K562 (cell line): ENCODE results near the gene QKI. TPM values are rescaled to one million over a fixed set of nuclear protein-coding genes. Genes with fewer than 3 reads are reported as not detected.

Experiments
- ATAC-seq: fragments of 200-7000 bp; cut with Tn5 transposase; 3 replicates; pipeline ENCODE4 v1.9.1; 2020; ENCODE audit warnings: moderate library complexity
- BruUV-seq: library from RNA; stranded (reverse); fragments of 400-500 nt; replicated peaks from 2 replicates; lab custom pipeline; 2021; lab: Mats Ljungman, UMichigan
- CTCF ChIA-PET: fragments of 300-600 bp; formaldehyde crosslinking; extraction: SDS; loops from one replicate; lab custom pipeline; 2021; ENCODE audit warnings: low intra/inter-chr PET ratio; lab: Yijun Ruan, JAX
- POLR2A ChIA-PET: fragments of 300-600, 350-650 bp; sonication (Branson Sonifier 250); formaldehyde crosslinking; extraction: SDS; loops from one replicate; lab custom pipeline; 2021; ENCODE audit warnings: antibody characterized with exemption, inconsistent platforms; lab: Yijun Ruan, JAX
- DNase-seq, 4 experiments: peaks; one replicate each; pipeline versions ENCODE4 v3.0.0 to v3.0.0-alpha.2; 2011 to 2018; ENCODE audit warnings: low spot score in 3 of 4, mixed read lengths in 3 of 4; ENCODE audit errors: extremely low read depth in 1 of 4
- FAIRE-seq: peaks from 2 replicates; lab custom pipeline; 2011; peaks lifted over from hg19 to GRCh38; lab: Jason Lieb, UNC
- H2AFZ ChIP-seq: 2 replicates; pipeline ENCODE4 v1.6.0; 2011; ENCODE audit warnings: low read depth, low read length, control low read depth, inconsistent platforms
- H3K27ac ChIP-seq: fragments of 200-600 bp; 3 replicates; pipeline ENCODE4 v1.8.0; 2011; ENCODE audit warnings: low read depth, mild to moderate bottlenecking, control low read depth, inconsistent platforms, low read length, moderate library complexity, mixed read lengths; ENCODE audit errors: extremely low read depth
- H3K27me3 ChIP-seq, 2 experiments: fragments of 300-600 bp in 1 of 2; 2 replicates in 1 of 2; 3 replicates in 1 of 2; pipeline versions ENCODE4 v1.6.0 to v1.8.0; 2011; ENCODE audit warnings: inconsistent platforms in 2 of 2, low read length in 2 of 2, mild to moderate bottlenecking in 1 of 2, mixed read lengths in 1 of 2, moderate library complexity in 1 of 2; ENCODE audit not compliant: control insufficient read depth in 2 of 2, insufficient read depth in 2 of 2
- H3K36me3 ChIP-seq: fragments of 300-600 bp; 3 replicates; pipeline ENCODE4 v1.8.0; 2011; ENCODE audit warnings: mild to moderate bottlenecking, low read length, inconsistent platforms; ENCODE audit not compliant: control insufficient read depth, insufficient read depth
- H3K4me1 ChIP-seq, 2 experiments: fragments of 200-600 bp in 1 of 2; replicated peaks in 1 of 2; 2 replicates in 1 of 2; 3 replicates in 1 of 2; pipeline versions ENCODE4 v1.5.1 to v1.8.0; 2011; ENCODE audit warnings: inconsistent platforms in 2 of 2, low read length in 2 of 2, mild to moderate bottlenecking in 1 of 2, mixed read lengths in 1 of 2, moderate library complexity in 1 of 2; ENCODE audit not compliant: control insufficient read depth in 2 of 2, insufficient read depth in 2 of 2
- H3K4me2 ChIP-seq: 2 replicates; pipeline ENCODE4 v1.6.1; 2011; ENCODE audit warnings: low read length, control low read depth, inconsistent platforms, mixed read lengths; ENCODE audit not compliant: insufficient read depth
- H3K4me3 ChIP-seq: fragments of 200-600 bp; sonication (generic), shearing (Covaris generic); 2 replicates; pipeline ENCODE4 v1.5.1; 2016; ENCODE audit warnings: control low read depth, inconsistent platforms
- H3K79me2 ChIP-seq: fragments of 200-600 bp; 3 replicates; pipeline ENCODE4 v1.8.0; 2011; ENCODE audit warnings: low read length, inconsistent platforms; ENCODE audit not compliant: control insufficient read depth, insufficient read depth
- H3K9ac ChIP-seq, 2 experiments: 2 replicates each; pipeline versions ENCODE4 v1.6.0 to v1.6.1; 2011; ENCODE audit warnings: low read depth in 2 of 2, low read length in 2 of 2, control low read depth in 1 of 2, inconsistent platforms in 1 of 2, mild to moderate bottlenecking in 1 of 2, mixed read lengths in 1 of 2; ENCODE audit not compliant: insufficient read depth in 1 of 2
- H3K9me1 ChIP-seq: one replicate; pipeline ENCODE4 v1.6.0; 2011; ENCODE audit warnings: inconsistent platforms, mild to moderate bottlenecking, low read length, moderate library complexity; ENCODE audit not compliant: control insufficient read depth, insufficient read depth
- H3K9me3 ChIP-seq: replicated peaks from 2 replicates; pipeline ENCODE4 v1.5.1; 2011; ENCODE audit warnings: low read depth, low read length, inconsistent platforms; ENCODE audit not compliant: control insufficient read depth, insufficient read depth
- H4K20me1 ChIP-seq: replicated peaks from 2 replicates; pipeline ENCODE4 v1.6.1; 2011; ENCODE audit warnings: low read length, inconsistent platforms, mixed read lengths; ENCODE audit not compliant: control insufficient read depth, insufficient read depth
- HDAC6 ChIP-seq: IDR thresholded peaks from 2 replicates; pipeline ENCODE4 v1.6.1; 2012; ENCODE audit warnings: low read depth, mild to moderate bottlenecking, control low read depth, inconsistent platforms, low read length, moderate library complexity
- MEF2A ChIP-seq: IDR thresholded peaks from 2 replicates; pipeline ENCODE4 v1.6.1; 2011; ENCODE audit warnings: low read depth, mild to moderate bottlenecking, low read length, moderate library complexity; ENCODE audit not compliant: control insufficient read depth
- MITF ChIP-seq: IDR thresholded peaks from 2 replicates; pipeline ENCODE4 v1.6.1; 2014; ENCODE audit warnings: antibody characterized with exemption
- PHB2 ChIP-seq: fragments of 450-650 bp; IDR thresholded peaks from 2 replicates; pipeline ENCODE4 v1.6.1; 2017; ENCODE audit warnings: low read depth
- POLR2H ChIP-seq: IDR thresholded peaks from 2 replicates; pipeline ENCODE4 v1.6.1; 2016; ENCODE audit warnings: missing genetic modification characterization, low read depth, mild to moderate bottlenecking, control low read depth, missing compliant biosample characterization, moderate library complexity
- RBM15 ChIP-seq: fragments of 200-400 bp; formaldehyde crosslinking; IDR thresholded peaks from 2 replicates; pipeline ENCODE4 v1.6.1; 2018; ENCODE audit warnings: mild to moderate bottlenecking, low read length, moderate library complexity; ENCODE audit not compliant: insufficient read depth
- RNF2 ChIP-seq: sonication (generic); IDR thresholded peaks from 2 replicates; pipeline ENCODE4 v1.6.1; 2016
- SMARCA5 ChIP-seq: fragments of 450-650 bp; IDR thresholded peaks from 2 replicates; pipeline ENCODE4 v1.6.1; 2016
- SMC3 ChIP-seq: conservative IDR thresholded peaks from 2 replicates; pipeline ENCODE4 v1.6.1; 2011; ENCODE audit warnings: low read depth, low read length, improper control_type of control experiment; ENCODE audit not compliant: insufficient read depth
- ZNF124 ChIP-seq: sonication (generic); formaldehyde crosslinking; IDR thresholded peaks from 2 replicates; pipeline ENCODE4 v1.8.1; 2022; ENCODE audit warnings: missing genetic modification reagents
- ZNF311 ChIP-seq: fragments of 250-450 bp; sonication (Bioruptor Pico); IDR thresholded peaks from 2 replicates; pipeline ENCODE4 v1.4.0; 2020; ENCODE audit warnings: mild to moderate bottlenecking, moderate library complexity
- ZNF445 ChIP-seq: fragments of 250-450 bp; sonication (Bioruptor Pico); IDR thresholded peaks from 2 replicates; pipeline ENCODE4 v1.4.0; 2020; ENCODE audit warnings: low read depth, mild to moderate bottlenecking, moderate library complexity
- WGBS: fragments of 100-300 bp; shearing (Covaris generic); methylation state at CpG from one replicate; pipeline ENCODE4 v1.1.6; 2016; ENCODE audit warnings: low coverage, mixed read lengths; ENCODE audit not compliant: insufficient coverage; ENCODE audit errors: missing lambda C conversion rate; 5-methylcytosine and 5-hydroxymethylcytosine counted together
- in situ Hi-C: fragments of 300-500 bp; cut with MboI; formaldehyde crosslinking; loops from 4 replicates; pipeline ENCODE4 v1.15.0; 2018; ENCODE audit warnings: inconsistent platforms, mixed read lengths
- intact Hi-C: fragments of 100-400 bp; cut with micrococcal nuclease; formaldehyde crosslinking; loops from 2 replicates; pipeline ENCODE4 v1.14.2; 2022
- polyA plus RNA-seq, 8 experiments: library from polyadenylated mRNA; depleted of rRNA in 4 of 8; stranded (reverse) in 5 of 8; unstranded in 3 of 8; fragments of >200 nt; fragmentation: Nextera tagmentation in 2 of 8; fragmentation: Illumina TruSeq in 1 of 8; extraction: Ambion mirVana in 2 of 8; extraction: Trizol in 1 of 8; gene quantifications; 2 replicates each; pipeline versions ENCODE4 v1.2.1 to v1.2.3, GENCODE V29; 2011 to 2014; ENCODE audit warnings: inconsistent platforms in 1 of 8, missing spikeins in 1 of 8
- total RNA-seq, 7 experiments: library from RNA; depleted of rRNA in 6 of 7; stranded (reverse); fragments of >200 nt in 6 of 7; fragmentation: Illumina TruSeq in 2 of 7; extraction: Trizol in 2 of 7; gene quantifications; 2 replicates each; pipeline versions ENCODE4 v1.2.1 to v1.2.3, GENCODE V29; 2011 to 2021; ENCODE audit warnings: low replicate concordance in 1 of 7

Gene QKI
- total and polyA plus RNA-seq, 9 of the 15 experiments (the other 6 are each of a cell fraction or from before 2014, with no cell fraction given): 20.4 to 215 (median 123) TPM

DNA sequence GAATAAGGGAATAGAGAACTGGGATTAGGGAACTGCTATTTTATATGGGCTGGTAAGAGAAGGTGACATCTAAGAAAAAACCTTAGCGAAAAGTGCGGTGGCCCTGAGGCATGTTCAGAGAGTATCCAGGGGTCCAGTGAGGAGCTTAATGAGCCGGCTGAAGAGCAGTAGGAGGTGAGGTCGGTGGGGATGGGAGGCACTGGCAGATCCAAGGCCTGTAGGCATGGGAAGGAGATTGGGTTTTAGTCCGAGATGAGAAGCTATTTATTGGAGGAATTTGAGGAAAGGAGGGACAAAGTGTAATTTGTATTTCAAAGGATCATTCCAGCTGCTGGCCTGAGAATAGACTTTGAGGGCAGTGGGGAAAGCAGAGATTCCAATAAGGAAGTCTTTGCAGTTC lies 123.8 kb downstream of the QKI start:
- peaks cover 4% of the 10 kb centered on the region for H4K20me1 ChIP-seq
- H3K36me3 ChIP-seq: peaks cover 23% of the 10 kb centered on the region
- FAIRE-seq (no peak), DNase-seq (no peak)
- no peak overlapping the region for H3K27ac ChIP-seq
- H3K79me2 ChIP-seq: peaks cover 79% of the 10 kb centered on the region
- 85% methylated on average over 5 of the region's 5 CpGs for WGBS
- no peaks in the 10 kb centered on the region for H3K9me3 ChIP-seq
- H2AFZ ChIP-seq: no peak overlapping the region
- intact Hi-C loops (no loop called here), in situ Hi-C loops (no loop called here)
- CTCF ChIA-PET: interaction anchor here (0.5 kb wide), 1 partner anchor 112 kb away, joined by 4 read pairs; no protein-coding TSS in a partner anchor
- no TSS peak for BruUV-seq
- no peaks in the 10 kb centered on the region for H3K27me3 ChIP-seq
- H3K9me1 ChIP-seq: no peaks in the 10 kb centered on the region
- no peak overlapping the region for H3K9ac ChIP-seq
- no peak overlapping the region for H3K4me3 ChIP-seq
- H3K4me2 ChIP-seq: no peak overlapping the region
- no peaks in the 10 kb centered on the region for H3K4me1 ChIP-seq
- POLR2A ChIA-PET: interaction anchor here (1.2 to 1.5 kb wide), 3 partner anchors 9 to 16 kb away, joined by 3 to 7 read pairs (median 4); no protein-coding TSS in a partner anchor
- TF ChIP-seq HDAC6 (no peak), RBM15 (no peak)
- TF ChIP-seq, all 486 proteins: peak for 0
- ATAC-seq: no peak

- CTCF ChIA-PET: no interaction called here
- peaks cover 74% of the 10 kb centered on the region for H3K79me2 ChIP-seq
- TF ChIP-seq SMARCA5 (no peak), ZNF311 (CRISPR knock-in tag) (no peak), ZNF445 (CRISPR knock-in tag) (no peak), ZNF124 (CRISPR knock-in tag) (no peak), MEF2A (no peak), PHB2 (no peak), RNF2 (no peak), SMC3 (no peak), POLR2H (no peak), MITF (no peak)
Observed at GRCh38 chr6:163539101-163539762, 124.7 kb downstream of the QKI start.

More at GRCh38 chr6:163539101-163539762, 124.7 kb downstream of the QKI start:
- Histone ChIP-seq H3K4me2 (no peak overlapping the region), H3K36me3 (peaks cover 23% of the 10 kb centered on the region), H3K9me3 (no peaks in the 10 kb centered on the region), H4K20me1 (peaks cover 4% of the 10 kb centered on the region), H3K9me1 (no peaks in the 10 kb centered on the region), H3K4me3 (no peak overlapping the region), H2AFZ (no peak overlapping the region), H3K9ac (no peak overlapping the region), H3K4me1 (no peaks in the 10 kb centered on the region), H3K27me3 (no peaks in the 10 kb centered on the region), H3K27ac (no peak overlapping the region)
- no peak for DNase-seq
- intact Hi-C loops (no loop called here), in situ Hi-C loops (no loop called here)
- 93% methylated on average over 5 of the region's 5 CpGs for WGBS
- FAIRE-seq: no peak
- POLR2A ChIA-PET: interaction anchor here (1.5 kb wide), 1 partner anchor 15 kb away, joined by 7 read pairs; no protein-coding TSS in a partner anchor
- ATAC-seq: no peak
- BruUV-seq: no TSS peak
